Cardiac muscle cell (in vitro differentiated cells and primary cell): Measurements from ENCODE around the gene C17orf50. TPM values are rescaled to one million over a fixed set of nuclear protein-coding genes. Genes with fewer than 3 reads are reported as not detected.
A peak's percentile ranks its signal among the peaks of the same experiment; 100 is the strongest.

Experiments
- DNase-seq, 2 donors: peaks; one replicate each; pipeline versions ENCODE4 v3.0.0 to v3.0.0-alpha.2; 2010 to 2017; ENCODE audit warnings: low read depth in 1 of 2, low spot score in 1 of 2
- H3K27ac ChIP-seq: fragments of 200-600 bp; sonication (generic); 2 replicates; pipeline ENCODE4 v1.5.1; 2016
- H3K27me3 ChIP-seq: fragments of 200-600 bp; sonication (generic); 2 replicates; pipeline ENCODE4 v1.6.0; 2016; ENCODE audit warnings: control low read depth
- H3K36me3 ChIP-seq: fragments of 200-600 bp; sonication (generic); 2 replicates; pipeline ENCODE4 v1.5.1; 2016; ENCODE audit warnings: control low read depth
- H3K4me1 ChIP-seq: fragments of 200-600 bp; sonication (generic); 2 replicates; pipeline ENCODE4 v1.8.1; 2017; ENCODE audit warnings: low read depth, mild to moderate bottlenecking, mixed run types
- H3K4me3 ChIP-seq: fragments of 200-600 bp; sonication (generic); 2 replicates; pipeline ENCODE4 v1.5.1; 2016; ENCODE audit warnings: mild to moderate bottlenecking
- H3K9me3 ChIP-seq: fragments of 200-600 bp; sonication (generic); 2 replicates; pipeline ENCODE4 v1.5.1; 2017; ENCODE audit warnings: low read depth, mild to moderate bottlenecking, control low read depth
- CTCF ChIP-seq: IDR thresholded peaks from 2 replicates; pipeline ENCODE4 v1.5.1; 2012; ENCODE audit warnings: low read depth, mild to moderate bottlenecking, low read length
- polyA plus RNA-seq: library from polyadenylated mRNA; unstranded; fragments of >200 nt; fragmentation: Nextera tagmentation; extraction: Ambion mirVana; gene quantifications from 2 replicates; pipeline ENCODE4 v1.2.1, GENCODE V29; 2016
- total RNA-seq: library from RNA; depleted of rRNA; stranded (reverse); fragments of >200 nt; gene quantifications from 2 replicates; pipeline ENCODE4 v1.2.3, GENCODE V29; 2016

The C17orf50 gene
- total and polyA plus RNA-seq, 2 experiments from 2014 or later, result 0.74 to 1.2 TPM

GRCh38 chr17:35765086-35765710, 4.5 kb downstream of the C17orf50 start:
- no peaks in the 10 kb centered on the region for H3K4me1 ChIP-seq
- DNase-seq, result no peak
- H3K4me3 ChIP-seq, result no peak overlapping the region
- H3K36me3 ChIP-seq, result no peaks in the 10 kb centered on the region
- no peaks in the 10 kb centered on the region for H3K9me3 ChIP-seq
- no peak for TF ChIP-seq CTCF
- peaks cover 13% of the 10 kb centered on the region for H3K27me3 ChIP-seq
- H3K27ac ChIP-seq, result no peak overlapping the region

- Histone ChIP-seq H3K4me3 (no peak overlapping the region), H3K27ac (no peak overlapping the region), H3K36me3 (no peaks in the 10 kb centered on the region), H3K27me3 (peaks cover 13% of the 10 kb centered on the region), H3K4me1 (no peaks in the 10 kb centered on the region), H3K9me3 (no peaks in the 10 kb centered on the region)
- DNase-seq, result no peak
- no peak for TF ChIP-seq CTCF
These were observed 5.2 kb downstream of the C17orf50 start for GRCh38 chr17:35765756-35766488.

GRCh38 chr17:35766489-35766877, 5.8 kb downstream of the C17orf50 start:
- Histone ChIP-seq H3K27me3 (peaks cover 13% of the 10 kb centered on the region), H3K4me1 (no peaks in the 10 kb centered on the region), H3K9me3 (no peaks in the 10 kb centered on the region), H3K36me3 (no peaks in the 10 kb centered on the region), H3K4me3 (no peak overlapping the region), H3K27ac (no peak overlapping the region)
- no peak for DNase-seq
- TF ChIP-seq CTCF, result no peak

- peak; percentile 60 to 70 for DNase-seq
These were observed 6.3 kb downstream of the C17orf50 start for GRCh38 chr17:35766903-35767510.

GRCh38 chr17:35768797-35769196, 8.1 kb downstream of the C17orf50 start:
- Histone ChIP-seq H3K27ac (no peak overlapping the region), H3K36me3 (no peaks in the 10 kb centered on the region), H3K27me3 (peaks cover 13% of the 10 kb centered on the region), H3K4me1 (peaks cover 4% of the 10 kb centered on the region), H3K9me3 (no peaks in the 10 kb centered on the region), H3K4me3 (no peak overlapping the region)
- no peak for DNase-seq
- TF ChIP-seq CTCF, result no peak

More at GRCh38 chr17:35766903-35767510, 6.3 kb downstream of the C17orf50 start:
- H3K27ac ChIP-seq, result no peak overlapping the region
- TF ChIP-seq CTCF, result peak; percentile 65
- peaks cover 13% of the 10 kb centered on the region for H3K27me3 ChIP-seq
- H3K9me3 ChIP-seq, result no peaks in the 10 kb centered on the region
- H3K4me1 ChIP-seq, result no peaks in the 10 kb centered on the region
- no peaks in the 10 kb centered on the region for H3K36me3 ChIP-seq
- H3K4me3 ChIP-seq, result no peak overlapping the region
